ENCODE data around the gene ESYT1. TPM values are rescaled to one million over a fixed set of nuclear protein-coding genes. Genes with fewer than 3 reads are reported as not detected.

ESYT1 gene
- total RNA-seq, 1 experiment from 2014 or later = 152 TPM

DNA sequence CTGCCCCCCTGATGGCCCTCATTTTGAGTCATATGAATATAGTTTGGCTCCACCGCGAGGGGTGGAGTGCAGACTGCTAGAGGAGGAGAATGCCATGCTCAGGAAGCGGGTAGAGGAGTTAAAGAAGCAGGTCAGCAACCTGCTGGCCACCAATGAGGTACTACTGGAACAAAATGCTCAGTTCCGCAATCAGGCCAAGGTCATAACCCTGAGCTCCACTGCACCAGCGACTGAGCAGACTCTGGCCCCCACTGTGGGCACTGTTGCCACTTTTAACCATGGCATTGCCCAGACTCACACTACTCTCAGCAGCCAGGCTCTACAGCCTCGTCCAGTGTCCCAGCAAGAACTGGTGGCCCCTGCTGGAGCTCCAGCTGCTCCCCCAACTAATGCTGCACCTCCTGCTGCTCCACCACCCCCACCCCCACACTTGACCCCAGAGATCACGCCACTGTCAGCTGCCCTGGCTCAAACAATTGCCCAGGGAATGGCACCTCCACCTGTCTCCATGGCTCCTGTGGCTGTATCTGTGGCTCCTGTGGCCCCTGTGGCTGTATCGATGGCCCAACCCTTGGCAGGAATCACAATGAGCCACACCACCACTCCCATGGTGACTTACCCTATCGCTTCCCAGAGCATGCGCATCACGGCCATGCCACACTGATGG, 6.7 kb upstream of the ESYT1 start:
- POLR2A ChIA-PET = no interaction called here
- Histone ChIP-seq H3K4me3 (ENCODE audit: low read depth in 2 of 2, low read length in 2 of 2) (no peak overlapping the region), H3K27me3 (ENCODE audit: control insufficient read depth, insufficient read depth, low read length) (no peaks in the 10 kb centered on the region), H3K9me3 (ENCODE audit: control insufficient read depth, insufficient read depth, low read depth, low read length) (no peaks in the 10 kb centered on the region), H3K27ac (ENCODE audit: low read length) (no peak overlapping the region), H3K4me1 (ENCODE audit: control insufficient read depth, insufficient read depth, low read length) (peaks cover 23% of the 10 kb centered on the region), H3K36me3 (ENCODE audit: control insufficient read depth, insufficient read depth, low read length) (peaks cover 8% of the 10 kb centered on the region; the same call in 1 of the 2 replicates)
- in situ Hi-C loops (cut with HindIII; ENCODE audit: low pct_unique_long_range_greater_than_20kb, low sequenced_read_pairs) (no loop called here), intact Hi-C loops (cut with micrococcal nuclease; ENCODE audit: unreplicated experiment) (no loop called here)
- CTCF ChIA-PET = no interaction called here
- no peak for DNase-seq (ENCODE audit: low read depth, low spot score)
- BruUV-seq (replicated peaks) = no TSS peak
- ATAC-seq = no peak
- TF ChIP-seq POLR2AphosphoS5 (IDR thresholded peaks at IDR 0.05; ENCODE audit: low read depth, low read length) (no peak), SIN3A (IDR thresholded peaks at IDR 0.05; ENCODE audit: borderline replicate concordance, insufficient read depth, low read depth, low read length) (no peak), TCF7L2 (IDR thresholded peaks at IDR 0.05; ENCODE audit: low read depth, low read length) (no peak)
- TF ChIP-seq, protein P1, sequence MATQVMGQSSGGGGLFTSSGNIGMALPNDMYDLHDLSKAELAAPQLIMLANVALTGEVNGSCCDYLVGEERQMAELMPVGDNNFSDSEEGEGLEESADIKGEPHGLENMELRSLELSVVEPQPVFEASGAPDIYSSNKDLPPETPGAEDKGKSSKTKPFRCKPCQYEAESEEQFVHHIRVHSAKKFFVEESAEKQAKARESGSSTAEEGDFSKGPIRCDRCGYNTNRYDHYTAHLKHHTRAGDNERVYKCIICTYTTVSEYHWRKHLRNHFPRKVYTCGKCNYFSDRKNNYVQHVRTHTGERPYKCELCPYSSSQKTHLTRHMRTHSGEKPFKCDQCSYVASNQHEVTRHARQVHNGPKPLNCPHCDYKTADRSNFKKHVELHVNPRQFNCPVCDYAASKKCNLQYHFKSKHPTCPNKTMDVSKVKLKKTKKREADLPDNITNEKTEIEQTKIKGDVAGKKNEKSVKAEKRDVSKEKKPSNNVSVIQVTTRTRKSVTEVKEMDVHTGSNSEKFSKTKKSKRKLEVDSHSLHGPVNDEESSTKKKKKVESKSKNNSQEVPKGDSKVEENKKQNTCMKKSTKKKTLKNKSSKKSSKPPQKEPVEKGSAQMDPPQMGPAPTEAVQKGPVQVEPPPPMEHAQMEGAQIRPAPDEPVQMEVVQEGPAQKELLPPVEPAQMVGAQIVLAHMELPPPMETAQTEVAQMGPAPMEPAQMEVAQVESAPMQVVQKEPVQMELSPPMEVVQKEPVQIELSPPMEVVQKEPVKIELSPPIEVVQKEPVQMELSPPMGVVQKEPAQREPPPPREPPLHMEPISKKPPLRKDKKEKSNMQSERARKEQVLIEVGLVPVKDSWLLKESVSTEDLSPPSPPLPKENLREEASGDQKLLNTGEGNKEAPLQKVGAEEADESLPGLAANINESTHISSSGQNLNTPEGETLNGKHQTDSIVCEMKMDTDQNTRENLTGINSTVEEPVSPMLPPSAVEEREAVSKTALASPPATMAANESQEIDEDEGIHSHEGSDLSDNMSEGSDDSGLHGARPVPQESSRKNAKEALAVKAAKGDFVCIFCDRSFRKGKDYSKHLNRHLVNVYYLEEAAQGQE (IDR thresholded peaks at IDR 0.05; ENCODE audit: insufficient read depth in 1 of 2, low read depth in 2 of 2, low read length in 1 of 2) = no peak
- TF ChIP-seq, protein P2, sequence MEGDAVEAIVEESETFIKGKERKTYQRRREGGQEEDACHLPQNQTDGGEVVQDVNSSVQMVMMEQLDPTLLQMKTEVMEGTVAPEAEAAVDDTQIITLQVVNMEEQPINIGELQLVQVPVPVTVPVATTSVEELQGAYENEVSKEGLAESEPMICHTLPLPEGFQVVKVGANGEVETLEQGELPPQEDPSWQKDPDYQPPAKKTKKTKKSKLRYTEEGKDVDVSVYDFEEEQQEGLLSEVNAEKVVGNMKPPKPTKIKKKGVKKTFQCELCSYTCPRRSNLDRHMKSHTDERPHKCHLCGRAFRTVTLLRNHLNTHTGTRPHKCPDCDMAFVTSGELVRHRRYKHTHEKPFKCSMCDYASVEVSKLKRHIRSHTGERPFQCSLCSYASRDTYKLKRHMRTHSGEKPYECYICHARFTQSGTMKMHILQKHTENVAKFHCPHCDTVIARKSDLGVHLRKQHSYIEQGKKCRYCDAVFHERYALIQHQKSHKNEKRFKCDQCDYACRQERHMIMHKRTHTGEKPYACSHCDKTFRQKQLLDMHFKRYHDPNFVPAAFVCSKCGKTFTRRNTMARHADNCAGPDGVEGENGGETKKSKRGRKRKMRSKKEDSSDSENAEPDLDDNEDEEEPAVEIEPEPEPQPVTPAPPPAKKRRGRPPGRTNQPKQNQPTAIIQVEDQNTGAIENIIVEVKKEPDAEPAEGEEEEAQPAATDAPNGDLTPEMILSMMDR (IDR thresholded peaks at IDR 0.05) = no peak

DNA sequence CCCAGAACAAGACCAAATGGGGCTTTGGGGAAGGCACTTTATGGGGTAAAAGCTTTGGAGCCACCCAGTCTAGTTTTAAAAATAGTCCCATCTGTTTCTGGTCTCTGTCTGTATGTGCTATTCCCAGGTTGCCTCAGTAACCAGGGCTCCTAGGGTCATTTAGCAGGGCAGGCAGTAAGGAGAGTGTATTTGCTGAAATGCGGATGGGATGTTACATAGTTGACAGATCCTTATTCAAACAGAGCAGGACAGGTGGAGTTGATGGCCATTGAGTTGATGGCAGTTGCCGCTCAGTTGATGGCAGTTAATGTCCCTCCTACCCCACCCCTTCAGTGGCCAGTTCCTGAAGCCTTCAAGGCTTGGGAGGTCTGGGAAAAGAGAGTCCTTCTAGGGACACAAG, 5.4 kb upstream of the ESYT1 start:
- POLR2A ChIA-PET = interaction anchor here (0.6 to 0.7 kb wide), 3 partner anchors 40 to 66 kb away, joined by 3 to 7 read pairs (median 5); no protein-coding TSS in a partner anchor
- Histone ChIP-seq H3K4me3 (ENCODE audit: low read depth in 2 of 2, low read length in 2 of 2) (no peak overlapping the region), H3K27ac (ENCODE audit: low read length) (no peak overlapping the region), H3K4me1 (ENCODE audit: control insufficient read depth, insufficient read depth, low read length) (peaks cover 35% of the 10 kb centered on the region), H3K36me3 (ENCODE audit: control insufficient read depth, insufficient read depth, low read length) (no peaks in the 10 kb centered on the region; the same call in 1 of the 2 replicates), H3K27me3 (ENCODE audit: control insufficient read depth, insufficient read depth, low read length) (no peaks in the 10 kb centered on the region), H3K9me3 (ENCODE audit: control insufficient read depth, insufficient read depth, low read depth, low read length) (no peaks in the 10 kb centered on the region)
- intact Hi-C loops (cut with micrococcal nuclease; ENCODE audit: unreplicated experiment) = no loop called here
- CTCF ChIA-PET = no interaction called here
- DNase-seq (ENCODE audit: low read depth, low spot score) (no peak), ATAC-seq (no peak)
- BruUV-seq (replicated peaks) = no TSS peak
- TF ChIP-seq, protein P1 (IDR thresholded peaks at IDR 0.05; ENCODE audit: insufficient read depth in 1 of 2, low read depth in 2 of 2, low read length in 1 of 2) = no peak
- TF ChIP-seq TCF7L2 (IDR thresholded peaks at IDR 0.05; ENCODE audit: low read depth, low read length) (no peak), SIN3A (IDR thresholded peaks at IDR 0.05; ENCODE audit: borderline replicate concordance, insufficient read depth, low read depth, low read length) (no peak), POLR2AphosphoS5 (IDR thresholded peaks at IDR 0.05; ENCODE audit: low read depth, low read length) (no peak)
- TF ChIP-seq, protein P2 (IDR thresholded peaks at IDR 0.05) = no peak
- in situ Hi-C loops (cut with HindIII; ENCODE audit: low pct_unique_long_range_greater_than_20kb, low sequenced_read_pairs) = no loop called here
